GM12891 (cell line): ENCODE results near the gene CDHR4.

ENCODE experiments used
- POLR2A ChIP-seq: IDR thresholded peaks from 2 replicates; pipeline ENCODE4 v1.6.1; 2011; ENCODE audit warnings: low read depth, low read length, control low read depth
- POLR2AphosphoS5 ChIP-seq: IDR thresholded peaks from 2 replicates; pipeline ENCODE4 v1.6.1; 2011; ENCODE audit warnings: low read depth, low read length, control low read depth
- TAF1 ChIP-seq: IDR thresholded peaks from 2 replicates; pipeline ENCODE4 v1.6.1; 2011; ENCODE audit warnings: low read depth, low read length, control low read depth

- TF ChIP-seq POLR2A: no peak
- TF ChIP-seq POLR2AphosphoS5: no peak
- TF ChIP-seq TAF1: no peak
These were observed 42.1 kb upstream of the CDHR4 start for GRCh38 chr3:49841806-49842205.
